ENCODE results near the gene ABCA4.

DNA sequence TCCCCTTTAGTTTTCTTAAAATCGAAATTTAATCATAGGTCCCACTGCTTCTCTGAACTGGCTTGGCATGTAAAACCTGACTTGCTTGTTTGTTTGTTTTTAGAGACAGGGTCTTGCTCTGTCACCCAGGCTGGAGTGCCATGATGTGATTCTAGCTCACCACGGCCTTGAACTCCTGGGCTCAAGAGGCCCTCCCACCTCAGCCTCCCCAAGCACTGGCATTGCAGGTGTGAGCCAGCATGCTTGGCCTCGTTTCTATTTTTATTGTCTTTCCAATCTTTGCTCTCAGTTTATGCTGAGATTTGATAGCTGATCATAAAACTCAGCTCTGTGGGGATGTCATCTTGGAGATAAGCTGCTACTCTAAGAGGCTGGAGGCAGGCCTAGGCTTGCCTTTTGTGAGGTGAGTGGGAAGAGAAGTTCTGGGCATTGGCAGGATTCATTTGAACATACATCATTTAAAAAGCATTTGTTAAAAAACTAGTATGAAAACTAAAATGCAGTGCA lies 160.3 kb downstream of the ABCA4 start:
- TF ChIP-seq, protein P1, sequence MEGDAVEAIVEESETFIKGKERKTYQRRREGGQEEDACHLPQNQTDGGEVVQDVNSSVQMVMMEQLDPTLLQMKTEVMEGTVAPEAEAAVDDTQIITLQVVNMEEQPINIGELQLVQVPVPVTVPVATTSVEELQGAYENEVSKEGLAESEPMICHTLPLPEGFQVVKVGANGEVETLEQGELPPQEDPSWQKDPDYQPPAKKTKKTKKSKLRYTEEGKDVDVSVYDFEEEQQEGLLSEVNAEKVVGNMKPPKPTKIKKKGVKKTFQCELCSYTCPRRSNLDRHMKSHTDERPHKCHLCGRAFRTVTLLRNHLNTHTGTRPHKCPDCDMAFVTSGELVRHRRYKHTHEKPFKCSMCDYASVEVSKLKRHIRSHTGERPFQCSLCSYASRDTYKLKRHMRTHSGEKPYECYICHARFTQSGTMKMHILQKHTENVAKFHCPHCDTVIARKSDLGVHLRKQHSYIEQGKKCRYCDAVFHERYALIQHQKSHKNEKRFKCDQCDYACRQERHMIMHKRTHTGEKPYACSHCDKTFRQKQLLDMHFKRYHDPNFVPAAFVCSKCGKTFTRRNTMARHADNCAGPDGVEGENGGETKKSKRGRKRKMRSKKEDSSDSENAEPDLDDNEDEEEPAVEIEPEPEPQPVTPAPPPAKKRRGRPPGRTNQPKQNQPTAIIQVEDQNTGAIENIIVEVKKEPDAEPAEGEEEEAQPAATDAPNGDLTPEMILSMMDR (IDR thresholded peaks at IDR 0.05), result no peak
- no peak for TF ChIP-seq POLR2A (IDR thresholded peaks at IDR 0.05)
